Stimulated activated CD4-positive, alpha-beta T cell treated with anti-CD3 and anti-CD28 coated beads, Interleukin-15, amount 100 ng/mL, for 48 hours (primary cell): ENCODE results near the gene MRPL10.

Experiments used
- DNase-seq, 2 donors: peaks; one replicate each; pipeline ENCODE4 v3.0.0-alpha.2; 2020; ENCODE audit warnings: low read depth in 2 of 2

The MRPL10 gene

GRCh38 chr17:47840001-47840741, 8.8 kb upstream of the MRPL10 start:
- DNase-seq, result no peak

- DNase-seq, result no peak
Measured at GRCh38 chr17:47839071-47839470, 7.7 kb upstream of the MRPL10 start.

GRCh38 chr17:47838636-47839035, 7.3 kb upstream of the MRPL10 start:
- DNase-seq, result no peak

GRCh38 chr17:47837401-47838039, 6.2 kb upstream of the MRPL10 start:
- no peak for DNase-seq

- no peak for DNase-seq
Measured at GRCh38 chr17:47836601-47837000, 5.3 kb upstream of the MRPL10 start.

- DNase-seq, result no peak
Measured at GRCh38 chr17:47834756-47835155, 3.4 kb upstream of the MRPL10 start.

- DNase-seq, result no peak
Measured at GRCh38 chr17:47831934-47832327, 590 bp upstream of the MRPL10 start.

GRCh38 chr17:47830396-47831002, 842 bp downstream of the MRPL10 start:
- DNase-seq, result no peak

- DNase-seq, result no peak
Measured at GRCh38 chr17:47829870-47830269, 1.5 kb downstream of the MRPL10 start.

GRCh38 chr17:47823519-47823918, 7.8 kb downstream of the MRPL10 start:
- no peak for DNase-seq

GRCh38 chr17:47822785-47823184, 8.6 kb downstream of the MRPL10 start:
- no peak for DNase-seq

- peak; percentile 56 to 69 for DNase-seq
Measured at GRCh38 chr17:47821424-47822391, 9.6 kb downstream of the MRPL10 start, which contains the start of gene OSBPL7. Gene OSBPL7, minus strand, starts transcription at chr17:47821794. Its CDS starts 1,516 bp downstream, at chr17:47820278.

GRCh38 chr17:47821031-47821423, 10.3 kb downstream of the MRPL10 start:
- no peak for DNase-seq

GRCh38 chr17:47820033-47820789, 11.1 kb downstream of the MRPL10 start:
- no peak for DNase-seq

- DNase-seq, result no peak
Measured at GRCh38 chr17:47819475-47819874, 11.9 kb downstream of the MRPL10 start.

GRCh38 chr17:47818002-47818695, 13.2 kb downstream of the MRPL10 start:
- DNase-seq, result no peak

- no peak for DNase-seq
Measured at GRCh38 chr17:47816947-47817346, 14.4 kb downstream of the MRPL10 start.

GRCh38 chr17:47816111-47816735, 15.1 kb downstream of the MRPL10 start:
- DNase-seq, result no peak

- no peak for DNase-seq
Measured at GRCh38 chr17:47815106-47815918, 16.0 kb downstream of the MRPL10 start.
